ENCODE data around the gene POLR2I.

- TF ChIP-seq, protein P1, sequence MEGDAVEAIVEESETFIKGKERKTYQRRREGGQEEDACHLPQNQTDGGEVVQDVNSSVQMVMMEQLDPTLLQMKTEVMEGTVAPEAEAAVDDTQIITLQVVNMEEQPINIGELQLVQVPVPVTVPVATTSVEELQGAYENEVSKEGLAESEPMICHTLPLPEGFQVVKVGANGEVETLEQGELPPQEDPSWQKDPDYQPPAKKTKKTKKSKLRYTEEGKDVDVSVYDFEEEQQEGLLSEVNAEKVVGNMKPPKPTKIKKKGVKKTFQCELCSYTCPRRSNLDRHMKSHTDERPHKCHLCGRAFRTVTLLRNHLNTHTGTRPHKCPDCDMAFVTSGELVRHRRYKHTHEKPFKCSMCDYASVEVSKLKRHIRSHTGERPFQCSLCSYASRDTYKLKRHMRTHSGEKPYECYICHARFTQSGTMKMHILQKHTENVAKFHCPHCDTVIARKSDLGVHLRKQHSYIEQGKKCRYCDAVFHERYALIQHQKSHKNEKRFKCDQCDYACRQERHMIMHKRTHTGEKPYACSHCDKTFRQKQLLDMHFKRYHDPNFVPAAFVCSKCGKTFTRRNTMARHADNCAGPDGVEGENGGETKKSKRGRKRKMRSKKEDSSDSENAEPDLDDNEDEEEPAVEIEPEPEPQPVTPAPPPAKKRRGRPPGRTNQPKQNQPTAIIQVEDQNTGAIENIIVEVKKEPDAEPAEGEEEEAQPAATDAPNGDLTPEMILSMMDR (conservative IDR thresholded peaks at IDR 0.05; ENCODE audit: low read depth, low read length), result no peak
- TF ChIP-seq EZH2 (IDR thresholded peaks at IDR 0.05; ENCODE audit: borderline replicate concordance, low read depth, low read length, poor library complexity, severe bottlenecking), result no peak
Observed at GRCh38 chr19:36101550-36102327, 12.9 kb downstream of the POLR2I start.
